ENCODE results near the gene GRK6.

GRCh38 chr5:177377851-177378776 is 48.4 kb upstream of the GRK6 start:
- TF ChIP-seq TAF1 (IDR thresholded peaks at IDR 0.05; ENCODE audit: low read depth): no peak
- TF ChIP-seq FOXM1 (IDR thresholded peaks at IDR 0.05; ENCODE audit: borderline replicate concordance, low read depth): no peak

Data from Ishikawa (cell line).